ENCODE results near the gene TSGA10IP. TPM values are rescaled to one million over a fixed set of nuclear protein-coding genes. Genes with fewer than 3 reads are reported as not detected.

The TSGA10IP gene
- total and polyA plus RNA-seq, 10 of the 15 experiments (the other 5 are each of a cell fraction or from before 2014, with no cell fraction given) = not detected

DNA sequence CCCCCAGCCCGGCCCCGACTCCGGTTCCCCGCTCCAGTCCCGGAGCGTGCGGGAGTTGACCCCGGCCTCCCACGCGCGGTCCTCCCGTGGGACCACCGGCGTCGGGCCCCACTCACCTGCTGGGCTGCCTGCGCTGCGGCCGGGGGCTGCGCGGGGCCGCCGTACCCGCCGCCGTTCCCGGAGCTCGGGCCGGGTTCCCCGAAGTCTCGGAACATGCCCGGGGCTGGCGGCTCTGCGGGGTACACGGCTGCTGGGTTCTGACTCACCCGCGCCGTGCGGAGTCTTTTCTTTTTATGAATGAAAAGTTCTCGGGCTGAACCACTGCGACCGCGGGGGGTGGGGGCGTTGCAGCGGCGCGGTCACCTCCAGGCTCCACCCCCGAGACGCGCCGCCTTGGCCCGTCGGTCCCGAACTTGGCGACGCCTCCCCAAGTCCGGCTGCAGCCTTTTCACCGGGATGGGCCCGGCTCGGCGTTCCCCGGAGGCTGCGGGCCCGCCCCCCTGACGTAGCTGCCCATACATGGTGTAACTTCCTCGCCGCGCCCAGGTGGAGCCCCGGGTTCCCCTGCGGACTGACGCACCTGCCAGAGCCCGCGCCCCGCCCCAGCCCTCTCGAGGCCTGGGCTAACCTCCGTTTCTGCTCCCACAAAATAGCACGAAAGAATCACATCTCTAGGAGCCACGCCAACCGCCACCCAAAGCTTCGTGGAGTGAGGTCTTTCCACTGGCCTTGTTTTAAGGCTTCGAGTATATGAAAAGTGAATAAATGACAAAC is 45.0 kb upstream of the TSGA10IP start, which contains the start of gene FOSL1 (continued):
- TF ChIP-seq TCF12 (IDR thresholded peaks at IDR 0.05; ENCODE audit: low read depth, low read length) (0 out of 2 replicates have a peak, but pooled peaks have one; percentile 52), CBX5 (IDR thresholded peaks at IDR 0.05; ENCODE audit: low read depth) (no peak), CHD1 (IDR thresholded peaks at IDR 0.05; ENCODE audit: low read depth, low read length) (peak; percentile 94; the same call in 1 of the 2 replicates), GABPA (IDR thresholded peaks at IDR 0.05; ENCODE audit: low read depth) (no peak), PAX5 (IDR thresholded peaks at IDR 0.05; ENCODE audit: borderline replicate concordance, low read depth, low read length) (no peak), GATAD2B (conservative IDR thresholded peaks at IDR 0.05; ENCODE audit: low read depth) (peak; percentile 67; the same call in 1 of the 2 replicates), NBN (IDR thresholded peaks at IDR 0.05) (peak; percentile 51), SMAD5 (IDR thresholded peaks at IDR 0.05; ENCODE audit: low read depth) (no peak), JUNB (IDR thresholded peaks at IDR 0.05) (no peak), SIX5 (IDR thresholded peaks at IDR 0.05; ENCODE audit: low read depth, low read length, severe bottlenecking) (no peak)
- TF ChIP-seq, protein P1, sequence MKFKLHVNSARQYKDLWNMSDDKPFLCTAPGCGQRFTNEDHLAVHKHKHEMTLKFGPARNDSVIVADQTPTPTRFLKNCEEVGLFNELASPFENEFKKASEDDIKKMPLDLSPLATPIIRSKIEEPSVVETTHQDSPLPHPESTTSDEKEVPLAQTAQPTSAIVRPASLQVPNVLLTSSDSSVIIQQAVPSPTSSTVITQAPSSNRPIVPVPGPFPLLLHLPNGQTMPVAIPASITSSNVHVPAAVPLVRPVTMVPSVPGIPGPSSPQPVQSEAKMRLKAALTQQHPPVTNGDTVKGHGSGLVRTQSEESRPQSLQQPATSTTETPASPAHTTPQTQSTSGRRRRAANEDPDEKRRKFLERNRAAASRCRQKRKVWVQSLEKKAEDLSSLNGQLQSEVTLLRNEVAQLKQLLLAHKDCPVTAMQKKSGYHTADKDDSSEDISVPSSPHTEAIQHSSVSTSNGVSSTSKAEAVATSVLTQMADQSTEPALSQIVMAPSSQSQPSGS (IDR thresholded peaks at IDR 0.05; ENCODE audit: low read length) = no peak
- TF ChIP-seq, protein P2, sequence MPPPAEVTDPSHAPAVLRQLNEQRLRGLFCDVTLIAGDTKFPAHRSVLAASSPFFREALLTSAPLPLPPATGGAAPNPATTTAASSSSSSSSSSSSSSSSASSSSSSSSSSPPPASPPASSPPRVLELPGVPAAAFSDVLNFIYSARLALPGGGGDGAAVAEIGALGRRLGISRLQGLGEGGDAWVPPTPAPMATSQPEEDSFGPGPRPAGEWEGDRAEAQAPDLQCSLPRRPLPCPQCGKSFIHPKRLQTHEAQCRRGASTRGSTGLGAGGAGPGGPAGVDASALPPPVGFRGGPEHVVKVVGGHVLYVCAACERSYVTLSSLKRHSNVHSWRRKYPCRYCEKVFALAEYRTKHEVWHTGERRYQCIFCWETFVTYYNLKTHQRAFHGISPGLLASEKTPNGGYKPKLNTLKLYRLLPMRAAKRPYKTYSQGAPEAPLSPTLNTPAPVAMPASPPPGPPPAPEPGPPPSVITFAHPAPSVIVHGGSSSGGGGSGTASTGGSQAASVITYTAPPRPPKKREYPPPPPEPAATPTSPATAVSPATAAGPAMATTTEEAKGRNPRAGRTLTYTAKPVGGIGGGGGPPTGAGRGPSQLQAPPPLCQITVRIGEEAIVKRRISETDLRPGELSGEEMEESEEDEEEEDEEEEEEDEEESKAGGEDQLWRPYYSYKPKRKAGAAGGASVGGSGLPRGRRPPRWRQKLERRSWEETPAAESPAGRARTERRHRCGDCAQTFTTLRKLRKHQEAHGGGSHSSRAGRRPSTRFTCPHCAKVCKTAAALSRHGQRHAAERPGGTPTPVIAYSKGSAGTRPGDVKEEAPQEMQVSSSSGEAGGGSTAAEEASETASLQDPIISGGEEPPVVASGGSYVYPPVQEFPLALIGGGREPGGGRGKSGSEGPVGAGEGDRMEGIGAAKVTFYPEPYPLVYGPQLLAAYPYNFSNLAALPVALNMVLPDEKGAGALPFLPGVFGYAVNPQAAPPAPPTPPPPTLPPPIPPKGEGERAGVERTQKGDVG (CRISPR knock-in tag; IDR thresholded peaks at IDR 0.05) = no peak
- TF ChIP-seq, protein P3, sequence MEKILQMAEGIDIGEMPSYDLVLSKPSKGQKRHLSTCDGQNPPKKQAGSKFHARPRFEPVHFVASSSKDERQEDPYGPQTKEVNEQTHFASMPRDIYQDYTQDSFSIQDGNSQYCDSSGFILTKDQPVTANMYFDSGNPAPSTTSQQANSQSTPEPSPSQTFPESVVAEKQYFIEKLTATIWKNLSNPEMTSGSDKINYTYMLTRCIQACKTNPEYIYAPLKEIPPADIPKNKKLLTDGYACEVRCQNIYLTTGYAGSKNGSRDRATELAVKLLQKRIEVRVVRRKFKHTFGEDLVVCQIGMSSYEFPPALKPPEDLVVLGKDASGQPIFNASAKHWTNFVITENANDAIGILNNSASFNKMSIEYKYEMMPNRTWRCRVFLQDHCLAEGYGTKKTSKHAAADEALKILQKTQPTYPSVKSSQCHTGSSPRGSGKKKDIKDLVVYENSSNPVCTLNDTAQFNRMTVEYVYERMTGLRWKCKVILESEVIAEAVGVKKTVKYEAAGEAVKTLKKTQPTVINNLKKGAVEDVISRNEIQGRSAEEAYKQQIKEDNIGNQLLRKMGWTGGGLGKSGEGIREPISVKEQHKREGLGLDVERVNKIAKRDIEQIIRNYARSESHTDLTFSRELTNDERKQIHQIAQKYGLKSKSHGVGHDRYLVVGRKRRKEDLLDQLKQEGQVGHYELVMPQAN (conservative IDR thresholded peaks at IDR 0.05) = peak; percentile 89; the same call in 1 of the 2 replicates
- TF ChIP-seq, protein P4, sequence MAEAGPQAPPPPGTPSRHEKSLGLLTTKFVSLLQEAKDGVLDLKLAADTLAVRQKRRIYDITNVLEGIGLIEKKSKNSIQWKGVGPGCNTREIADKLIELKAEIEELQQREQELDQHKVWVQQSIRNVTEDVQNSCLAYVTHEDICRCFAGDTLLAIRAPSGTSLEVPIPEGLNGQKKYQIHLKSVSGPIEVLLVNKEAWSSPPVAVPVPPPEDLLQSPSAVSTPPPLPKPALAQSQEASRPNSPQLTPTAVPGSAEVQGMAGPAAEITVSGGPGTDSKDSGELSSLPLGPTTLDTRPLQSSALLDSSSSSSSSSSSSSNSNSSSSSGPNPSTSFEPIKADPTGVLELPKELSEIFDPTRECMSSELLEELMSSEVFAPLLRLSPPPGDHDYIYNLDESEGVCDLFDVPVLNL (IDR thresholded peaks at IDR 0.05; ENCODE audit: low read depth, low read length) = no peak
